Renal pelvis (tissue), 4 donors: Measurements from ENCODE around the gene PRPH2. TPM values are rescaled to one million over a fixed set of nuclear protein-coding genes. Genes with fewer than 3 reads are reported as not detected.
"Not testable (repeated sequence)": the region's sequence is repeated elsewhere in the genome, so short reads cannot be mapped to it uniquely, and the experiment has no call there.

Experiments
- DNase-seq: peaks from one replicate; pipeline ENCODE4 v3.0.0-alpha.2; 2013
- polyA plus RNA-seq, 3 donors: library from polyadenylated mRNA; unstranded; fragments of 120-200 nt; gene quantifications; one replicate each; pipeline ENCODE4 v1.2.1, GENCODE V29; 2013; ENCODE audit not compliant: insufficient read length in 3 of 3

PRPH2 gene
- polyA plus RNA-seq, 3 donors = 2.3 to 3.0 (median 2.9) TPM

- DNase-seq = no peak
These were observed 22.0 kb upstream of the PRPH2 start for GRCh38 chr6:42744351-42744893.

- no peak for DNase-seq
These were observed 19.9 kb upstream of the PRPH2 start for GRCh38 chr6:42742116-42742894.

GRCh38 chr6:42740725-42741124 is 18.3 kb upstream of the PRPH2 start:
- DNase-seq = no peak

GRCh38 chr6:42735976-42736375 is 13.6 kb upstream of the PRPH2 start:
- DNase-seq = no peak

GRCh38 chr6:42733867-42734481 is 11.6 kb upstream of the PRPH2 start:
- DNase-seq = not testable (repeated sequence)

GRCh38 chr6:42729731-42730130 is 7.3 kb upstream of the PRPH2 start:
- no peak for DNase-seq

- DNase-seq = no peak
These were observed 5.2 kb upstream of the PRPH2 start for GRCh38 chr6:42727627-42728026.

GRCh38 chr6:42727087-42727611 is 4.8 kb upstream of the PRPH2 start:
- DNase-seq = no peak

GRCh38 chr6:42726485-42727086 is 4.2 kb upstream of the PRPH2 start:
- peak; percentile 85 for DNase-seq

GRCh38 chr6:42726026-42726425 is 3.6 kb upstream of the PRPH2 start:
- no peak for DNase-seq

GRCh38 chr6:42724825-42725224 is 2.4 kb upstream of the PRPH2 start:
- DNase-seq = no peak

GRCh38 chr6:42720739-42721138 is 1.7 kb downstream of the PRPH2 start:
- DNase-seq = no peak

- DNase-seq = no peak
These were observed 6.5 kb downstream of the PRPH2 start for GRCh38 chr6:42715871-42716270.

- no peak for DNase-seq
These were observed 8.2 kb downstream of the PRPH2 start for GRCh38 chr6:42714098-42714761.

GRCh38 chr6:42711930-42712329 is 10.5 kb downstream of the PRPH2 start:
- no peak for DNase-seq

GRCh38 chr6:42710316-42710715 is 12.1 kb downstream of the PRPH2 start:
- peak; percentile 35 for DNase-seq

GRCh38 chr6:42709871-42710270 is 12.5 kb downstream of the PRPH2 start:
- DNase-seq = no peak

GRCh38 chr6:42708096-42708495 is 14.3 kb downstream of the PRPH2 start:
- DNase-seq = no peak

GRCh38 chr6:42707595-42707994 is 14.8 kb downstream of the PRPH2 start:
- DNase-seq = no peak

GRCh38 chr6:42704937-42705374 is 17.4 kb downstream of the PRPH2 start:
- DNase-seq = no peak

GRCh38 chr6:42704251-42704936 is 18.0 kb downstream of the PRPH2 start:
- peak; percentile 54 for DNase-seq
